ENCODE measurements around the gene ACOX2. TPM values are rescaled to one million over a fixed set of nuclear protein-coding genes. Genes with fewer than 3 reads are reported as not detected.

ACOX2 gene
- total RNA-seq, 1 experiment from 2014 or later: 3.2 TPM

DNA sequence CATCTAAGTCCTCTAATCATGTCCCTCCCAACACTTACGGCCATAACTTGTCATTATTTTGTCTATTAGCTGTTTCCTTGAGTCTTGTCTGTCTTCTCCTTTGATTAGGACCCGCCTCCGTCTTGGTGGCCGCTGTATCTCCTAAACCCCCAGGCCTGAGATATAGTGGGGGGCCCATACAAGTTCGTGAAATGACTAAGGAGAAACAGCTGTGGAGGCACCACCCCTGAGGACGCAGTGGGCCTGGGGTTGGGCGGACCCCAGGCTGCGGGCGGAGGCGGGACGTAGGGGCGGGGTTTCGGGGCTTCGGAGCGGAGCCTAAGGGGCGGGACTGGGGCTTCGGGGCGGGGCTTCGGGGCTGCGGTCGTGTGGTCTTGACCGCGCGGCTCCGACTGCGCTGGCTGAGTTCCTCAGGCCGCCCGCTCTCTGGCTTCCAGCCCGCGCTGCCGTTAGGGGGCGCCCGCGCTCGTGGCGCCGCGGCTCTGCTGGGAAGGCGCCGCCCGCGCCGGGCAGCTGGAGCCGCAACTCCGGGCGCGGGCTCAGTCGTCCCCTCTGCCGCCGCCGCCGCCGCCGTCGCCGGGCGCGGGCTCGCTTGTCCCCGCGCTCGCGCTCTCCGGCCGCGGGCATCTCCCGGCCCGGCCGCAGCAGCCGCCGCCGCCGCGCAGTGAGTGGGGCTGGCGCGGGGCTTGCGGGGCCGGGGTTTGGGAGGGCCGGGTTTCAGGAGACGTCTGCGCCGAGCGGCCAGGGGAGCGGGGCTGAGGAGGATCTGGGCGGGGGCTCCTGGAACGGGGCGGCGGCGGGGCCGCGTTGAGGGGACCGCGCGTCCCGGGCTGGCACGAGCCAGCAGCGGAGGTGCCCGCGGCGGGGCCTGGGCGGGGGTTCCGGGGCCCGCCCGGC, 45.2 kb downstream of the ACOX2 start, which contains the start of gene KCTD6:
KCTD6 (plus strand) TSS at position 591 of the 897 bp plus-strand sequence. CDS start 6,660 bp downstream, outside the sequence.
- no peak for TF ChIP-seq POLR2AphosphoS5 (IDR thresholded peaks at IDR 0.05; ENCODE audit: low read depth, low read length)
- no peak for TF ChIP-seq TCF7L2 (IDR thresholded peaks at IDR 0.05; ENCODE audit: low read depth, low read length)
- TF ChIP-seq, protein P1, sequence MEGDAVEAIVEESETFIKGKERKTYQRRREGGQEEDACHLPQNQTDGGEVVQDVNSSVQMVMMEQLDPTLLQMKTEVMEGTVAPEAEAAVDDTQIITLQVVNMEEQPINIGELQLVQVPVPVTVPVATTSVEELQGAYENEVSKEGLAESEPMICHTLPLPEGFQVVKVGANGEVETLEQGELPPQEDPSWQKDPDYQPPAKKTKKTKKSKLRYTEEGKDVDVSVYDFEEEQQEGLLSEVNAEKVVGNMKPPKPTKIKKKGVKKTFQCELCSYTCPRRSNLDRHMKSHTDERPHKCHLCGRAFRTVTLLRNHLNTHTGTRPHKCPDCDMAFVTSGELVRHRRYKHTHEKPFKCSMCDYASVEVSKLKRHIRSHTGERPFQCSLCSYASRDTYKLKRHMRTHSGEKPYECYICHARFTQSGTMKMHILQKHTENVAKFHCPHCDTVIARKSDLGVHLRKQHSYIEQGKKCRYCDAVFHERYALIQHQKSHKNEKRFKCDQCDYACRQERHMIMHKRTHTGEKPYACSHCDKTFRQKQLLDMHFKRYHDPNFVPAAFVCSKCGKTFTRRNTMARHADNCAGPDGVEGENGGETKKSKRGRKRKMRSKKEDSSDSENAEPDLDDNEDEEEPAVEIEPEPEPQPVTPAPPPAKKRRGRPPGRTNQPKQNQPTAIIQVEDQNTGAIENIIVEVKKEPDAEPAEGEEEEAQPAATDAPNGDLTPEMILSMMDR (IDR thresholded peaks at IDR 0.05): peak; percentile 92
- TF ChIP-seq, protein P2, sequence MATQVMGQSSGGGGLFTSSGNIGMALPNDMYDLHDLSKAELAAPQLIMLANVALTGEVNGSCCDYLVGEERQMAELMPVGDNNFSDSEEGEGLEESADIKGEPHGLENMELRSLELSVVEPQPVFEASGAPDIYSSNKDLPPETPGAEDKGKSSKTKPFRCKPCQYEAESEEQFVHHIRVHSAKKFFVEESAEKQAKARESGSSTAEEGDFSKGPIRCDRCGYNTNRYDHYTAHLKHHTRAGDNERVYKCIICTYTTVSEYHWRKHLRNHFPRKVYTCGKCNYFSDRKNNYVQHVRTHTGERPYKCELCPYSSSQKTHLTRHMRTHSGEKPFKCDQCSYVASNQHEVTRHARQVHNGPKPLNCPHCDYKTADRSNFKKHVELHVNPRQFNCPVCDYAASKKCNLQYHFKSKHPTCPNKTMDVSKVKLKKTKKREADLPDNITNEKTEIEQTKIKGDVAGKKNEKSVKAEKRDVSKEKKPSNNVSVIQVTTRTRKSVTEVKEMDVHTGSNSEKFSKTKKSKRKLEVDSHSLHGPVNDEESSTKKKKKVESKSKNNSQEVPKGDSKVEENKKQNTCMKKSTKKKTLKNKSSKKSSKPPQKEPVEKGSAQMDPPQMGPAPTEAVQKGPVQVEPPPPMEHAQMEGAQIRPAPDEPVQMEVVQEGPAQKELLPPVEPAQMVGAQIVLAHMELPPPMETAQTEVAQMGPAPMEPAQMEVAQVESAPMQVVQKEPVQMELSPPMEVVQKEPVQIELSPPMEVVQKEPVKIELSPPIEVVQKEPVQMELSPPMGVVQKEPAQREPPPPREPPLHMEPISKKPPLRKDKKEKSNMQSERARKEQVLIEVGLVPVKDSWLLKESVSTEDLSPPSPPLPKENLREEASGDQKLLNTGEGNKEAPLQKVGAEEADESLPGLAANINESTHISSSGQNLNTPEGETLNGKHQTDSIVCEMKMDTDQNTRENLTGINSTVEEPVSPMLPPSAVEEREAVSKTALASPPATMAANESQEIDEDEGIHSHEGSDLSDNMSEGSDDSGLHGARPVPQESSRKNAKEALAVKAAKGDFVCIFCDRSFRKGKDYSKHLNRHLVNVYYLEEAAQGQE (IDR thresholded peaks at IDR 0.05; ENCODE audit: insufficient read depth in 1 of 2, low read depth in 2 of 2, low read length in 1 of 2): no peak
- TF ChIP-seq SIN3A (IDR thresholded peaks at IDR 0.05; ENCODE audit: borderline replicate concordance, insufficient read depth, low read depth, low read length): 0 out of 2 replicates have a peak, but pooled peaks have one; percentile 35
- CTCF ChIA-PET: interaction anchor here (0.6 to 0.7 kb wide), 3 partner anchors 35 to 1962 kb away, joined by 3 read pairs; no protein-coding TSS in a partner anchor

DNA sequence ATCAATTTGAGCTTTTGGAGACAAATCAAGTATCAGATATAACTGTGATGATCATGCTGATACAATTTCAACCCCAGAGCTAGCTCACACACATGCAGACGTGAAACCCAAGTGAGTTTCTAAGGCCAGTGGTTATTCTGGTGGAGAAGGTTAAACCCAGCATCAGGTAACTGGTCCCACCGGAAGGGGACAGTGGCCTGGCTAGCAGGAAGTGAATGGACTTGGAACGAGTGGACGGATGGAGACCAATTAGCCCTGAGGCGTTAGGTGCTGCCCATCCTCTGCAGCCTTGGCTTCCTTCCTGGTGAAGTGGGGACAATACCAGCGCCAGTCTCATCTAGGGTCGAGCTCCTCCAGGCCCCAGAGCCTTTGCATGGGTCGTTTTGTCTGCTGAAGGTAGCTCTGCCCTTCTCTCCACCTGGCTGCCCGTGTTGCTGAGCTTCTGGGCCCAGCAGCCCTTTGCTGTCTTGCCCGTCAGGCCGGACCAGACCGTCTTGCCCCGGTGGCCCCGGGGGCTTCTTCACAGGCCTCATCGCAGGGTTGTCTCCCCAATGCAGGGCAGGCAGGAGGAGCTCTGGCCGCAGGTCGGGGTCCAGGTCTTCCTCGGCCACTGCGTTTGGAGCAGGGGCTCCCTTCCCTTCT, 46.0 kb downstream of the ACOX2 start:
- DNase-seq (ENCODE audit: low read depth, low spot score) (no peak), ATAC-seq (peak; percentile 3; the same call in 1 of the 2 replicates)
- Histone ChIP-seq H3K4me1 (ENCODE audit: control insufficient read depth, insufficient read depth, low read length) (peaks cover 34% of the 10 kb centered on the region), H3K27me3 (ENCODE audit: control insufficient read depth, insufficient read depth, low read length) (no peaks in the 10 kb centered on the region), H3K36me3 (ENCODE audit: control insufficient read depth, insufficient read depth, low read length) (no peaks in the 10 kb centered on the region; the same call in 1 of the 2 replicates), H3K9me3 (ENCODE audit: control insufficient read depth, insufficient read depth, low read depth, low read length) (no peaks in the 10 kb centered on the region), H3K4me3 (ENCODE audit: low read depth in 2 of 2, low read length in 2 of 2) (peak overlapping the region; percentile 44 to 56), H3K27ac (ENCODE audit: low read length) (peak overlapping the region; percentile 77)
- intact Hi-C loops (cut with micrococcal nuclease; ENCODE audit: unreplicated experiment): no loop called here
- POLR2A ChIA-PET: no interaction called here
- no peak for TF ChIP-seq TCF7L2 (IDR thresholded peaks at IDR 0.05; ENCODE audit: low read depth, low read length)
- TF ChIP-seq, protein P1 (IDR thresholded peaks at IDR 0.05): no peak
- TF ChIP-seq POLR2AphosphoS5 (IDR thresholded peaks at IDR 0.05; ENCODE audit: low read depth, low read length): no peak
- TF ChIP-seq SIN3A (IDR thresholded peaks at IDR 0.05; ENCODE audit: borderline replicate concordance, insufficient read depth, low read depth, low read length): no peak
- TF ChIP-seq, protein P2 (IDR thresholded peaks at IDR 0.05; ENCODE audit: insufficient read depth in 1 of 2, low read depth in 2 of 2, low read length in 1 of 2): no peak
- in situ Hi-C loops (cut with HindIII; ENCODE audit: low pct_unique_long_range_greater_than_20kb, low sequenced_read_pairs): no loop called here
- no TSS peak for BruUV-seq (replicated peaks)
- CTCF ChIA-PET: interaction anchor here (0.6 to 0.7 kb wide), 3 partner anchors 36 to 1963 kb away, joined by 3 read pairs; no protein-coding TSS in a partner anchor

More for the DNA sequence above, 45.2 kb downstream of the ACOX2 start, which contains the start of gene KCTD6:
- Histone ChIP-seq H3K36me3 (ENCODE audit: control insufficient read depth, insufficient read depth, low read length) (no peaks in the 10 kb centered on the region; the same call in 1 of the 2 replicates), H3K4me3 (ENCODE audit: low read depth in 2 of 2, low read length in 2 of 2) (peak within 1 kb of the TSS; percentile 58 to 94), H3K9me3 (ENCODE audit: control insufficient read depth, insufficient read depth, low read depth, low read length) (no peaks in the 10 kb centered on the region), H3K27ac (ENCODE audit: low read length) (peak within 1 kb of the TSS; percentile 77), H3K27me3 (ENCODE audit: control insufficient read depth, insufficient read depth, low read length) (no peaks in the 10 kb centered on the region), H3K4me1 (ENCODE audit: control insufficient read depth, insufficient read depth, low read length) (peaks cover 42% of the 10 kb centered on the region)
- intact Hi-C loops (cut with micrococcal nuclease; ENCODE audit: unreplicated experiment) (no loop called here), in situ Hi-C loops (cut with HindIII; ENCODE audit: low pct_unique_long_range_greater_than_20kb, low sequenced_read_pairs) (no loop called here)
- no TSS peak for BruUV-seq (replicated peaks)
- ATAC-seq (peak; percentile 97), DNase-seq (ENCODE audit: low read depth, low spot score) (peak; percentile 35)
- POLR2A ChIA-PET: no interaction called here
